ENCODE results near the gene PAX5. TPM values are rescaled to one million over a fixed set of nuclear protein-coding genes. Genes with fewer than 3 reads are reported as not detected.

Gene PAX5
- total RNA-seq, 1 donor from 2014 or later = 24.3 TPM

DNA sequence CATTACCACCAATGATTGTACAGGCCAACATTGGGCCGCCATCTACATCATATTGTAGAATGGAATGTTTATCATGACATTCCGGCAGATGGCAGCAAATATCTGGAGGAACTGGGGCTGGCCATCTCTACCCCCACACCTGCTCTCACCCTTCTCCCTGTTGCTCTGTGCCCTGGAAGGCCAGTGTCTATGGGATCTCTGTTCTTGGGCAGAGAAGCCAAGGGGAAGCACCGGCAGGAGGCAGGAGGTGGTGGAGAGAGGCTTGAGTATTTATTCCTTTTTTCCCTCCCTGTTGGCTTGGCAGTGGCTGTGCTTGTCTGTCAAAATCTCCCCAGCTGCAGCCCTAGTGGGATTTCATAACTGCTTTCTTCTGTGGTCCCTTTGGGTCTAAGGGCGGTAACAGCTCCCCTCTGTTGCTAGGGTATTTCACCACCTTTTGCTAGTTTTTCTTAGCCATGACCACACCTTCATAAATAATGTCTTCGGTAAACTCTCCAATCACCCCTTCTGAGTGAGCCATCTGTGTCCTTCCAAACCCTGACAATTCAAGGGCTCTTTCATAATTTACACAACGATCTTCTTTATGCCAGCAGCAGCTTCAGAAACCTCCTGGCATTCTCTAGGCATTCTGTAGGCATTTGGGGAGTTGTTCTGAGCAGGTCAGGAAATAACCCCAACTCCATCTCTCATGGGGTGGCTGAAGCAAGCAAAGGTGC lies 235.6 kb downstream of the PAX5 start:
- Mint-ChIP-seq H3K9me3 (ENCODE audit: unreplicated experiment) (no peaks in the 10 kb centered on the region), H3K4me3 (ENCODE audit: unreplicated experiment) (no peak overlapping the region), H3K36me3 (ENCODE audit: unreplicated experiment) (no peaks in the 10 kb centered on the region), H3K4me1 (ENCODE audit: low read depth, unreplicated experiment) (peaks cover 13% of the 10 kb centered on the region), H3K27ac (ENCODE audit: unreplicated experiment) (no peak overlapping the region), H3K27me3 (ENCODE audit: unreplicated experiment) (peaks cover 6% of the 10 kb centered on the region)
- no peak for DNase-seq
- TF ChIP-seq, protein P1, sequence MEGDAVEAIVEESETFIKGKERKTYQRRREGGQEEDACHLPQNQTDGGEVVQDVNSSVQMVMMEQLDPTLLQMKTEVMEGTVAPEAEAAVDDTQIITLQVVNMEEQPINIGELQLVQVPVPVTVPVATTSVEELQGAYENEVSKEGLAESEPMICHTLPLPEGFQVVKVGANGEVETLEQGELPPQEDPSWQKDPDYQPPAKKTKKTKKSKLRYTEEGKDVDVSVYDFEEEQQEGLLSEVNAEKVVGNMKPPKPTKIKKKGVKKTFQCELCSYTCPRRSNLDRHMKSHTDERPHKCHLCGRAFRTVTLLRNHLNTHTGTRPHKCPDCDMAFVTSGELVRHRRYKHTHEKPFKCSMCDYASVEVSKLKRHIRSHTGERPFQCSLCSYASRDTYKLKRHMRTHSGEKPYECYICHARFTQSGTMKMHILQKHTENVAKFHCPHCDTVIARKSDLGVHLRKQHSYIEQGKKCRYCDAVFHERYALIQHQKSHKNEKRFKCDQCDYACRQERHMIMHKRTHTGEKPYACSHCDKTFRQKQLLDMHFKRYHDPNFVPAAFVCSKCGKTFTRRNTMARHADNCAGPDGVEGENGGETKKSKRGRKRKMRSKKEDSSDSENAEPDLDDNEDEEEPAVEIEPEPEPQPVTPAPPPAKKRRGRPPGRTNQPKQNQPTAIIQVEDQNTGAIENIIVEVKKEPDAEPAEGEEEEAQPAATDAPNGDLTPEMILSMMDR (IDR thresholded peaks at IDR 0.05; ENCODE audit: partially characterized antibody, unreplicated experiment) = no peak

- Mint-ChIP-seq H3K27me3 (ENCODE audit: unreplicated experiment) (peaks cover 5% of the 10 kb centered on the region), H3K36me3 (ENCODE audit: unreplicated experiment) (no peaks in the 10 kb centered on the region), H3K4me1 (ENCODE audit: low read depth, unreplicated experiment) (peaks cover 10% of the 10 kb centered on the region), H3K27ac (ENCODE audit: unreplicated experiment) (no peak overlapping the region), H3K4me3 (ENCODE audit: unreplicated experiment) (no peak overlapping the region), H3K9me3 (ENCODE audit: unreplicated experiment) (no peaks in the 10 kb centered on the region)
- no peak for DNase-seq
- TF ChIP-seq, protein P1 (IDR thresholded peaks at IDR 0.05; ENCODE audit: partially characterized antibody, unreplicated experiment) = no peak
Observed at GRCh38 chr9:36797471-36798220, 236.4 kb downstream of the PAX5 start.

GRCh38 chr9:36796671-36797419 lies 237.2 kb downstream of the PAX5 start:
- no peaks in the 10 kb centered on the region for H3K36me3 Mint-ChIP-seq (ENCODE audit: unreplicated experiment)
- DNase-seq = no peak
- peak overlapping the region; percentile 33 for H3K27ac Mint-ChIP-seq (ENCODE audit: unreplicated experiment)
- peaks cover 2% of the 10 kb centered on the region for H3K4me1 Mint-ChIP-seq (ENCODE audit: low read depth, unreplicated experiment)
- no peak overlapping the region for H3K4me3 Mint-ChIP-seq (ENCODE audit: unreplicated experiment)
- peaks cover 2% of the 10 kb centered on the region for H3K27me3 Mint-ChIP-seq (ENCODE audit: unreplicated experiment)
- H3K9me3 Mint-ChIP-seq (ENCODE audit: unreplicated experiment) = no peaks in the 10 kb centered on the region
- TF ChIP-seq, protein P1 (IDR thresholded peaks at IDR 0.05; ENCODE audit: partially characterized antibody, unreplicated experiment) = no peak

- Mint-ChIP-seq H3K9me3 (ENCODE audit: unreplicated experiment) (no peaks in the 10 kb centered on the region), H3K4me1 (ENCODE audit: low read depth, unreplicated experiment) (peaks cover 2% of the 10 kb centered on the region), H3K27me3 (ENCODE audit: unreplicated experiment) (peaks cover 4% of the 10 kb centered on the region), H3K36me3 (ENCODE audit: unreplicated experiment) (no peaks in the 10 kb centered on the region), H3K4me3 (ENCODE audit: unreplicated experiment) (no peak overlapping the region), H3K27ac (ENCODE audit: unreplicated experiment) (no peak overlapping the region)
- TF ChIP-seq, protein P1 (IDR thresholded peaks at IDR 0.05; ENCODE audit: partially characterized antibody, unreplicated experiment) = no peak
- DNase-seq = no peak
Observed at GRCh38 chr9:36794461-36794860, 239.6 kb downstream of the PAX5 start.
